Loucy (cell line): ENCODE results near the gene KCNJ15.

Source experiments
- CTCF ChIP-seq: fragments of 200-600 bp; sonication (generic); conservative IDR thresholded peaks from 2 replicates; pipeline ENCODE4 v1.5.1; 2014; ENCODE audit warnings: mild to moderate bottlenecking, antibody characterized with exemption, low read length
- EZH2phosphoT487 ChIP-seq: fragments of 200-600 bp; IDR thresholded peaks from 2 replicates; pipeline ENCODE4 v1.6.1; 2018; ENCODE audit warnings: antibody characterized with exemption, mild to moderate bottlenecking, moderate library complexity, borderline replicate concordance

GRCh38 chr21:38220270-38220737, 36.5 kb upstream of the KCNJ15 start:
- TF ChIP-seq CTCF (no peak), EZH2phosphoT487 (no peak)
